MV-4-11 (cell line): ENCODE data around the gene TMEM43.
A peak's percentile ranks its signal among the peaks of the same experiment; 100 is the strongest.

Source experiments
- DNase-seq: peaks from one replicate; lab custom pipeline; 2025; lab: John Stamatoyannopoulos, UW

The TMEM43 gene

DNA sequence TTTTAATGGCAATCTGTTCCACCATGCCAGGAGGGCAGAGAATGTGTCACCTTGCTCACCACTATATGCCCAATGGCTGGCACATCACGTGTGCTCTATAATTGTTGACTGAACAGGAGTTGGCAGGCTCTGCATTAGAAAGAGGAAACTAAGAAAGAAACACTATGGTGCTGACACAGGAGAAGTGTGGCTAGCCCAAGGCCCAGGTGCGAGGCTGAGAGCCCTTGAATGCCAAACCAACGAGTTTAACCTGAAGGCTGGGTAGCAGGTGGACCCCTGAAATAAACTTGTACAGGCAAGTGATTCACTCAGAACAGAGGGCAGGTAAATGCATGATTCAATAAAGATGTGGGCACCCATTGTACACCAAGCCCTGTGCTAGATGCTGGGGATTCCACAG, 2.6 kb upstream of the TMEM43 start:
- DNase-seq: no peak

DNA sequence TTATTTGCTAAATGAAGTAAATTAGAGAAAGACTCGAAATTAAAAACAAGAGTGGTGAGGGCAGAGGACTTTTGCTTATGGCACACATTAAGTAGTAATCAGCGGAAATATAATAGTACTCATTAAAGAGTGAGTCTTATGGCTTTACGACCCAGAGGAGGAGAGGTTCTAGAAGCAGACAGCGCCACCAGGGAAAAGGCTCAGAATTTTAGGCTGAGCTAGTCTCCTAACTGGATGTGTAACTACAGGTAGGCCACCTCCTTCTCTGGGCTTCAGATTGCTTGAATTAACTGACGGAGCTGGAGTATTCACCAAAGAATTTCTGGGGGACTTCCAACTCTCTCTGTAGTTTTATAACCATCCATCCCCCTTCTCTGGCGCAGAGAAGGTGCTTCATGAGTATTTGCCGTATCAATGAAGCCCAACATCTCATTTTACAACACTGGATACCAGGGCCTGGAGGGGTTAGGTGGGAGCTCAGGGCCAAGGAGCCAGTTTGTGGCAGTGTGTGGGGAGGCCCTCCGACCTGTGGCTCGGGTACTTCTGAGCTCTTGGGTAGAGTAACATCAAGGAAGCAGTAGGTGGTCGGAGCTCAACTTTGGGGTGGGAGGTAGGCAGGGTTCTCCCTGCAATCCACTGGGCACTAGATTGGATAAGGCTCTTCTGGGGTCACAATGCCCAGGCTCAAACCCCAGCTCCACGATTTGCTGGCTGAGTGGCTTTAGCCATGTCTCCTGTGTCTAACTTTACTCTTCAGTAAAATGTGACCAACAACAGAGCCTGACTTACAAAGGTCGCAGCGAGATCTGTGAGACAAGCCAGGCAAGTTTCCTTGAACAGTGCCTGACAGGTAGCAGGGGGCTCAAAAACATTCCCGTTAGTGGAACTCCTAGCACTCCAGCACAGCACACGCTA, 1.3 kb upstream of the TMEM43 start:
- no peak for DNase-seq

DNA sequence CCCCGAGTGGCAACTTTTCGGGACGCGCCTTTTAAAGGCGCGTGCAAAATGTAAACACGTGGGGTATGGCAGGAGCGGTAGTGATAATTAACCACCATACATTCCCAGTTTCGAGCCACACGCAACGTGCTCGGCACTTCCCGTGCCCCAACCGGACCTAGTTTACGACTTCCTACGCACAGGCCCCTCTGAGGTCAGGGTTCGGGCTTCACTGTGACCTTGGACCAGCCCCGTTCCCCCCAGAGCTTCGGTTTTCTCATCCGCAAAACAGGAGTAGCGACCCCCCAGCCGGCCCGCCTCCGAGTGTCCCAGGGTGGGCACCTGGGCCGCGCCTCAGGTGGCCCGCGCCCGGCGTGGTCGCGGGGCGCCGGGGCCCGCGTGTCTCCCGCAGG, 633 bp upstream of the TMEM43 start:
- peak; percentile 84 for DNase-seq

DNA sequence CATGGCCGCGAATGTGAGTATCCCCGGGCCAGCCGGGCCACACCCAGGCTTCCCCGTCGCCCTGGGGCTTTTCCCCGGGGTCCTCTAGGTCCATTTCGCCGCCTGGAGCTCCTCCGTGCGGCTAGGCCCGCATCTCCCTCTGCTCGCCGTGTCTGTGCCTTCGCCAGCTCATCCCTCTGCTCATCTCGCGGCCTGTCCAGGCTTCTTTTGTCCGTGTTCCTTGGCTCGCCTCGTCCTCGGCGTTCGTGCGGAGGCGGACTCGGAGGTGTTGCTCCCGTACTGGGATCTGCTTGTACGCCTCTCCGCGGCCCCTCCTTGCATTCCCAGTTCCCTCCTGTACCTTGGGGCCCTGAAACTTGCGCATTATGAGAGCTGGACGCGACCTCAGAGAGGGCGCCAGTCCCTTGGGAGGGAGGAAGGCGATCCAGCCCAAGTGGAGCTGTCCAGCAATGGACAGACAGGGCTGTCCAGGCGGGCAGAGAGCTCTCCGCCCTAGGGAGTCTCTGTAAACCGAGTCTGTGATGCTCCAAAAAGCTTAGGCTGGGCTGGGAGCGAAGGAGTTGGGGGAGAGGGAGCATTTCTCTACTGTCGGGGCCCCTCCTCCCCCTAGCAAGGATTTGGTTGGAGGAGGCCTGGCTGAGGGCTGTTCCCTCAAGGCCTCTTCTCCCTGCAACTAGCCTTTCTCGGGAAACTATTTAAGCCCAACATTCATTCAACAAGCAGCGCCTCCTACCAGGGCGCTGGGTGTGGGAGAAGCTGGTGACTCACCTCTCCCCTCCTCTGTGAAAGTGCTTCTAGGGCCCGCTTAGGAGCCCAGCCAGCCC, 553 bp downstream of the TMEM43 start:
- DNase-seq: peak; percentile 84

DNA sequence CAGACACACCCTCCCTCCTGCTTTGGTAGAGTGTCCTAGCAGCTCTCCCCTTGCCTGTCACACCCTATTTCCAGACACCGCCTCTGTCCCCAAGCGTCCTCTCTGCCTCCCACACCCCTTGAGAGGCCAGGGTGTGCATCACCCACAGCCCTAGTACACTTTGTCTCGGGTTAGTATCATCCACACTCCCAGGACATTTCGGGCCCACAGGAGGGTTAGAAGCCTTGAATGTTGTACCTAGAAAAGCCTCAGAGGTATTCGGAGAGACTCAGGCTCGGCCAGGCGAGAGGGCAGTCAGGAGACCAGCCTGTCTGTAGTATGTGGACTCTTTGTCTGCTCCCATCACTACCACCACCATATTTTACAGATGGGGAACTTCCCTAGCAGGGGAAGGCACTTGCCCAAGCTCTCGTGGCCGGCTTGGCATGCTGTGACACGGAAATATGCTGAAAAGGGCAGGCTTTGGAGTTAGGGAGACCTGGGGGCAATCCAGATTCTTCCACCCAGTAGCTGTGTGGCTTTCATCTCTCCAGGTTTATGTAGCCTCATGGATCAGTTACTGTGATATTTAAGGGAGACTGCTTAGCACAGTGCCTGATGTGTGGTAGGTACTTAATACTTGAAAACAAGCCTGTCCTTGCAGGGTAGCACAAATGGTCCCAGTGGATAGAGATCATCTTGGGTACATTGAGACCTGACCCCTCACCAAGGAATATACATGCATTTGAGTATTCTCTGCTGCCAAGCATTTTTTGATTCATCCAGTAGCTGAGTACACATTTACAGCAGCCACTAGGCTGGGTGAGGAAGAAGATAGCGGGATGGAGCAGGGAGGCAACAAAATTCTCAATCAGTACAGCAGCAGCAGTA, 1.4 kb downstream of the TMEM43 start:
- DNase-seq: no peak

DNA sequence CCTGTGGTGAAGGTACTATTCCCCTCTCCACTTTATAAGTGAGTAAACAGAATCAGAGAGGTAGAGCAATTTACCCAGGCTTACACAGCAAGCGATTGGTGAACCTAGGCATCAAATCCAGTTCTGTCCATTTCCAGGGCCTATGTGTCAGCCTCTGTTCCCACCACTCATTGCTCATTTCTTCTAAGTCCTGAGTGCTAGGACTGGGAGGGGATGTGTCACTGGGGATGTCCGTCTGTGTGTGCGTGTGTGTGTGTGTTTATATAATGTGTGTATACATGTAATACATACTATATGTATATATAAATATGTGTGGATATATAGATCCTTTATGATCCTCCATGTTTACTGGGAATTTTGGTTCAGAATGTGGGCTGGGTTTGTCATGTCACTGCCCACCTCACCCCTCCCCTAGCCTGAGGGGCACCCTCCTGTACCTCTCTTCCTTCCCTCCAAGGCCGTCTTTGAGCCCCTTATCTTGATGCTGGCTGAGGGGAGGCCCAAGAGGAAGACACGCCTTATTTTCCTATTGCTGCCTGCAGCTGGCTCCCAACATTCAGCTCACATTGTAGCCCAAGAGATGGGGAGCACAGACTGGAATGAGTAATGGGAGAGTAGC, 2.1 kb downstream of the TMEM43 start:
- DNase-seq: no peak

DNA sequence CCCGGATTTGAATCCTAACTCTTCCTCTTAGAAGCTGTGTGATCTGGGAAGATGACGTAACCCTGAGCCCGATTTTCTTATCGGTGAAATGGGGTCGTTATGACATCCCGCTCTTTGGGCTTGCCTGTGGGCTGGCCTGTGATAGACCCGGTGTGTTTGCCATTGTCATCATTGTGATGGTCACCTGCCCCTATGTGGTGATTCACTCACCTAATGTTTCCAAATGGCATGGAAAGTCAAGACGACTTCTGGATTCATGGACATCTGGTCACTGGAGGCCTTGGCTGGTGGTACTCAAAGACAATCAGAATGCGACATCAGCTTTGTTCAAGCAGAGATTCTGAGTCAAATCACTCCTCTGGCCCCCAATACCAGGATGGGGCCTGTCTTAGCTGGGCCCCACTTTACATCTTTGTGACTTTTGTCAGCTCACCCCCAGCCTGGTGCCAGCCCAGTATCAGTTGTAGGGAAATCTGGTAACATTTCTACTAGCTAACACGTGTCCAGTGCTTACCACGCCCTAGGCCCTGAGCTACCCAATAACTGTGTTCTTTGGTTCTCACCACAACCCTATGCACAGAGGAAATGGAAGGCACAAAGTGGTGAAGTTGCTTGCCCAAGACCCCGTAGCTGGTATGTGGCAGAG, 2.8 kb downstream of the TMEM43 start:
- DNase-seq: no peak

DNA sequence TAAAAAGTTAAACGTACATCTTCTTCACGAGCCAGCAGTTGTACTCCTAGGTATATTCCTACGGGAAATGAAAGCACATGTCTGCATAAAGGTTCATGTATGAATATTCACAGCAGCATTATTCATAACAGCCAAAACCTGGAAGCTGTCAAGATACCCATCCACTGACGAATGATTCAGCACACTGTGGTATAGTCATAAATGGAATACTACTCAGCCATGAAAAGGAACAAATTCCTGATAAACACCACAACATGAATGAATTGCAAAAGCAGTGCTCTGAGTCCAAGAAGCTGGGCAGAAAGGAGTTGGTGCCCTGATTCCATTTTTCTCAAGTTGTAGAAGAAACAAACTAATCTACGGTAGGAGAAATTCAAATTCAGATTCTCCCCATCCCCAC, 3.9 kb downstream of the TMEM43 start:
- no peak for DNase-seq

DNA sequence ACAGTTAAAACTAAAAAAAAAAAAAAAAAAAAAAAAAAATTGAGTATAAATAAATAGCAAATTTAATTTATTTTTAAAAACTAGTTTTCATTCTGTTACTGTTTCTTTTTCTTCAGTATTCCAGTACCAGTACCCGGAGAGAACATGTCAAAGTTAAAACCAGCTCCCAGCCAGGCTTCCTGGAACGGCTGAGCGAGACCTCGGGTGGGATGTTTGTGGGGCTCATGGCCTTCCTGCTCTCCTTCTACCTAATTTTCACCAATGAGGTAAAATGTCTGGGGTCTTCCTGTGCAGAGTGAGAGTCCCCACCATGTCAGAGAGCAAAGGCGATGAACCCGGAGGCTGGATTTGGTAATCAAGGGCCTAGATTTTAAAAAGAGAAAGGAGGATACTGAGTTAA, 4.4 kb downstream of the TMEM43 start:
- DNase-seq: no peak

DNA sequence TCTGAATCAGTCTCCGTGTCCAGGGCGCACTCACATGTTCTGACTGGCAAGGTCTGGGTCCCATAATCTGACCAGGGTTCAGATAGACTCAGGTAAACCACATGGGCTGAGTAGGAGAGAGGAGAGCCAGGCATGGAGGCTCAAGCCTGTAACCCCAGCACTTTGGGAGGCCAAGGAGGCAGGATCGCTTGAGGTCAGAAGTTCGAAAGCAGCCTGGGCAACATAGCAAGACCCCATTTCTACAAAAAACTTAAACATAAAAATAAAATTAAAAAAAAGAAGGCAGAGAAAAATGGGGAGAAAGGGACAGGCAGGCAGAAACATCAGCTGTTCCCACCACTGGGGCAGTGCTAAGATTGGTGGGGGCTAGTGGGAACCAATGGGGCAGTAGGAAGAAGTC, 5.4 kb downstream of the TMEM43 start:
- DNase-seq: no peak

DNA sequence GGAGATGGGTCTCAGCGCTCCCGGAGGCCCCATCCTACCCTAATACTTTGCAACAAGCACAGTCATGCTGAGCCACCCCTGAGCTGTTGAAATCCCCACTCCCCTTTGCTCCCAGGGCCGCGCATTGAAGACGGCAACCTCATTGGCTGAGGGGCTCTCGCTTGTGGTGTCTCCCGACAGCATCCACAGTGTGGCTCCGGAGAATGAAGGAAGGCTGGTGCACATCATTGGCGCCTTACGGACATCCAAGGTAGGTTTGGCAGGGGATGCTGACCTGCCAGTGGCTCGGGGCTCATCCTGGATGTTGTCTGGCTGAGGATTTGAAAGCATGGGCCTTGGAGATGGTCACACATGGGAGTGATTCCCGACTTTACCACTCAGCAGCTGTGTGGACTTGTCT, 5.9 kb downstream of the TMEM43 start:
- DNase-seq: no peak

DNA sequence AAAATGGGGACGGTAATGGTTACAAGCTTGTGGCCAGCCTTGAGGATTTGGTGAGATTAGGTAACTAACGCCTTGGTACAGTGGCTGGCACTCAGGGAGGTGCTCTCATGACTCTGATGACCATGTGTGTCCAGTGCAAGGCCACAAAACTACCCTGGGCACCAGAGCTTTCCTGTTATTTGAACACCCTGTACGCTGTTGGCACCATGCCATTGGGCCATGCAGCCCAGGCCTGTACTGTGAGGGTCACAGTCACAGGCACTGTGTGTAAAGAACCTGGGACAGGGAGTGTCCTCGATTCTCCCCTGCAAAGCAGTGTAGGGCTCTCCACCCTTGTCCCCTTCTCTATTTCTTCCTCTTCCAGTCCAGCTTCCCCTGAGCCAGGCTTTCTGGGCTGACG, 6.3 kb downstream of the TMEM43 start:
- no peak for DNase-seq

DNA sequence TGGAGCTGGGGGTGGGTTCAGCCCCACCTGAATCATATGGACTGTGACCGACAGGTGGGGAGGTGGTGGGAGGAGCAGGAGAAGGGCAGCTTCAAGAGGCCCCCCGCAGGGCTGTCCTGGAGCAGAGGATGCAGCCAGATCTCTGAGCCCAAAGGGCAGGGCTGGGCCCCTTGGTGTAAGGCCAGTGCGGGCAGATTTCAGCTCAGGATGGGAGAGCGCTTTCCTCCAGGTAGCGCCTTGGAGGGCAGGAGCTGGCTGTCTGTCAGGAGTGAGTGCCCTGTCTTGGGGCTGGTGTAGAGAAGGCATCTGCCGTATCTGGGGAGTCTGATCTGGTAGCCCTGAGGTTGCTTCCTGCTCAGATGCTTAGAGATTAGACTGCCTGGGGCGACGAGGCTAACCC, 7.3 kb downstream of the TMEM43 start:
- DNase-seq: no peak

DNA sequence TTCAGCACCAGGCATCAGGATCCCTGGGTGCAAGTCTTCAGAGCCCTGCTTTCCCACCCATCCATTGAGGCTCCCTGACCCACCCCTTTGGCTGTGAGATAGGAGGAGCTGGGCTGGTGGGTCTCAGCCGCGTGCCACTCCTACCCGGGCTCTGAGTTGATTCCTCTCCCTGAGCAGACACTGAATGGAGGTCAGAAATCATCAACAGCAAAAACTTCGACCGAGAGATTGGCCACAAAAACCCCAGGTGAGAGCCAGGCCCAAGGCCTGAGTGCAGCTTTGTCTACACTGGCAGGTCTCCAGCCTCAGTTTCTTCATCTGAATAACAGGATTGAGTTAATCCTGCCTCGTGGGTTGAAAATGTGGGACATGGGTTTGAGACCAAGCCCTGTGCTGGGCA, 7.8 kb downstream of the TMEM43 start:
- DNase-seq: no peak

DNA sequence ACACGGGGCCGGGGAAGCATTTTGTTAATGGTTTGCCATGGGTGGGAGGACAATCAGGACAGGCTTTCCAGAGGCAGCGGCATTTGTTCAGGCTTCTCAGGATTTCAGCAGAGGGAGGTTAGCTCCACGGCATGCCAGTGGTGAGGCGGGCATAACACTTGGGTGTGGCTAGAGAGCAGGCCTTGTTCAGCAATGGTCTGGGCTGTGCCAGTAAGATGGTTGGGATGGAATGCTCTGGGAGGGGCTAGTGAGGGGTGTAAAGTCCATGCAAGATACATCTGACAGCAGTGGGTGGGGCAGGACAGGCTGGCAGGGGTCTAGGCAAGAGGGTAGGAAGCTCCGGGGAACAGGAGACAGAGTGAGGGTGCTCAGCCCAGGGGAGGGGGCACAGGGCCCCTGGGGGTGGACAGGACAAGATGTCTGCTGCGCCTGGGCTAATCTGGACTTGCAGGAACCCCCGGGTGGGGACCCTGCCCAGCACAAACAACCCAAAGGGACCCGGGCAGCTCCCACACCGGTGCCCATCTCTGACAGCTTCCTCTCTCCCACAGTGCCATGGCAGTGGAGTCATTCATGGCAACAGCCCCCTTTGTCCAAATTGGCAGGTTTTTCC, 8.4 kb downstream of the TMEM43 start:
- DNase-seq: no peak

DNA sequence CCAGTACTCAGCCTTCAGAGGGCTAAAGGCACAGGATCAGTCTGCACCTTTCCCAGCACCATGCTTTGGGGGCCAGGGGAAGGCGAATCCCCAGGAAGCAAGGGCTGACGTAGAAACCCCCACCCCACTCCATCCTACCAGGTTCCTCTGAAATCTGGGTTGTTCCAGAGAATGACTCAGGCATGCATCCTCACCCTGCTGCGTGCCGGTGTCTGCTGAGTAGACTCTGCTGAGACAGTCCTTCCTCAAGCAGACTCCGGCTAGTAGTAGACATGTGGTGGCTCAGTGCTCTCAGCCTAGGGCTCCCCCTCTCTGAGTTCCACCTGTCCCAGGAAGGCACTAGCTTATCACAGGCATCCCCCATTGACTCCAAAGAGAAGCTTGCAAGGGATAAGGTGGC, 9.0 kb downstream of the TMEM43 start:
- DNase-seq: no peak

DNA sequence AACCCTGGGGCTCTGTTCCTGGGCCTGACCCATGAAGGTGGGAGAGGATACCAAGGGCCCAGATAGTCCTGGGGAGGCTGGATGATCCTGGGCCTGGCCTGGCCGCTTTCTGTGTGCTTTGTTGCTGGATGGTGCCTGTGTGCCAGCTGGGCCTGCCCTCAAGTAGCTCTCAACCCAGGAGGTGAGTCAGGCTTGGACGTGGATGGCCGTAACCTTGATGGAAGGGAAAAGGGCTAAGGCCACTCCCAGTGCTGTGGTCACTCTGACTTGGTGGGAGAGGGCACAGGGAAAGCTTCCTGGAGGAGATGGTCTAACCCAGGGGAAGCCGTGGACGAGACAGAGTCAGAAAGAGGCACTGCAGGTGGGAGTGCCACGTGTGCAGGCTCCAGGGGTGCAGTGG, 9.4 kb downstream of the TMEM43 start:
- DNase-seq: no peak

DNA sequence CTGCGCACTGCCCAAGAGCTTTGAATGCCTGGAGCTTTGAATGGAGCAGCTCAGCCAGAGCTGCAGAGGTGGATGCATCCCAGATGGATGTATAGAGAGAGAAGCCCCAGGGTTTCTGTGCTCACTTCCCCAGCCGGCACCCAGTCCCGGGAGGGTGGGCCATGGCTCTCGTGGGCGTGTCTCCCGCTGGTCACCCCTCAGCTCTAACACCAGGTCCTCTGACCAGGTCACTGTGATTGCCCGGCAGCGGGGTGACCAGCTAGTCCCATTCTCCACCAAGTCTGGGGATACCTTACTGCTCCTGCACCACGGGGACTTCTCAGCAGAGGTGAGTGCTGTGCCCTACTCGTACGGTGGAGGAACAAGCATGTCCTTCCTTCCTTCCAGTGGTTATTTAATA, 10.7 kb downstream of the TMEM43 start:
- no peak for DNase-seq

DNA sequence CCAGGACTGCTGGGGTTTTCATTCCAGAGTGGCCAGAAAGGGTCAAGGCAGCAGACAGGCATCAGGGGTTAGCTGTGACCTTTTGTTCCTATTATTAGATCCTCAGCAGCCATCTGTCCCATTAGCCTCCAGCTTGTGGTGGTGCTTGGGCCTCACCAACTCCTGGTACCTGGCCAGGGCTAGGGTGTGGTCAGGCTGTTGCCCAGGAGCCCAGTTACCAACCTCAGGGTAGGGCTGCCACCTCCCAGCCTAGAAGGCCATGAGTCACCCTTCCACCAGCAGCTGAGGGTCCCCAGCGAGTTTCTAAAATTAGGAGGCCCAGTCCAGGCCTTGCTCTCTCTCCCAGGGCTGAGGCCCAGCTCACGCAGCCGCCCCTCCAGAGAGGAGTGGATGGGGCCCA, 12.2 kb downstream of the TMEM43 start:
- DNase-seq: no peak

DNA sequence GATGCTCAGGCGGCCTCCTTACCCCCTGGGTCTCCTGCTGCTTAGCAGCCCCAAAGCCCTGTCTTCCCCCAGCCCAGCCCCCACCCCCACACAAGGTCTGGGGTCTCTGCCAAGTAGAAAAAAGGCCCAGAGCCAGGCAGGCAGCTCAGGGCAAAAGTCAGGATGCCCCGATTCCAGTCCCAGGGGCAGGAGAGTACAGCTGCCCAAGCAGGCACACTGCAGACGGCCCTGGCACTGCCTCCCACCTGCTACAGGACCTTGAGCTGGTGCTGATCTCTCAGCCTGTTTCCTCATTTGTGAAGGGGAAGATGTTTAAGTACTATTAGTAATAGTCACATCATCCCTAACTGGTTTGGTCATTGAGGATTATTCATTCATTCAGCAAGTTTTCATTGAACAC, 12.6 kb downstream of the TMEM43 start:
- no peak for DNase-seq
